Measurements from ENCODE around the gene PLEKHG4B.

Gene PLEKHG4B

DNA sequence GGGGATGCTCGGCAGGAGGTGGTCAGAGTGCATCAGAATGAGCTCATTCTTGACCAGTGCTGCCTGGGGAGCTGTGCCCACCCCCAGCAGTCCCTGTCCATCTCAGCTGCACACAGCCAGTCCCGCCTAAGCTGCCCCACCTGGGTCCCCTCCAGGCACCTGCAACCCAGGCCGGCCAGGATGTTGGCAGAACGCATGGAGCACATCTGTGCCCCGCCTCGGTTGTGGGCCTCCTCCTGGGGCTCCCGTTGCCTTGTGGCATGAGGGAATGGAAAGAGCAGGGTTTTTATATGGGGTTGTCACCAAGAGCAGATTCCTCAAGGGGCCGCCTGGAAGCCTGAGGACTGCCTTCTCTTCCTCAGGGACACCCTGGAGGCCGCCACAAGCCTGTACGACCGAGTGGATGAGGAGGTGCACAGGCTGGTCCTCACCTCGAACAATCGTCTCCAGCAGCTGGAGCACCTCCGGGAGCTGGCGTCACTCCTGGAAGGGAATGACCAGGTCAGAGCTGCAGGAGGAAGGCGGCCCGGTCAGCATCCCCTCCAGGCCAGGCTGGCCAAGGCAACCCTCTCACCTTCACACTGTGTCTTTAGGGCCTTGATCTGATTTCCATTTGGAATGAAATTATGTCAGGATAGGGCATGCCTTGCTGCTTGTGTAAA is 64.6 kb downstream of the PLEKHG4B start:
- Histone ChIP-seq H2BK5ac (ENCODE audit: low read length) (peak overlapping the region; percentile 33), H3K4me1 (ENCODE audit: control insufficient read depth in 2 of 2, insufficient read depth in 1 of 2, low read depth in 1 of 2, low read length in 2 of 2) (peaks cover 0 to 8% of the 10 kb centered on the region in 2 donors), H3K9me3 (replicated peaks in 1 of 2; ENCODE audit: control insufficient read depth in 2 of 2, insufficient read depth in 1 of 2, low read depth in 1 of 2, low read length in 2 of 2) (peaks cover 0 to 3% of the 10 kb centered on the region in 2 donors), H2BK120ac (ENCODE audit: low read depth, low read length) (no peak overlapping the region), H3K4me2 (ENCODE audit: insufficient read depth, low read length, poor library complexity, severe bottlenecking) (no peak overlapping the region), H2AK5ac (ENCODE audit: low read depth, low read length) (no peak overlapping the region), H3K79me1 (ENCODE audit: low read depth, low read length) (no peaks in the 10 kb centered on the region), H2BK15ac (ENCODE audit: low read length) (no peak overlapping the region), H3K4me3 (ENCODE audit: low read length in 2 of 2) (no peak overlapping the region), H3K27me3 (ENCODE audit: control insufficient read depth in 3 of 3, insufficient read depth in 3 of 3, low read depth in 1 of 3, low read length in 3 of 3) (no peaks in the 10 kb centered on the region), H3K23ac (ENCODE audit: low read depth, low read length, poor library complexity) (no peak overlapping the region), H3K27ac (replicated peaks; ENCODE audit: low read length) (no peak overlapping the region), H4K8ac (ENCODE audit: low read depth, low read length) (no peak overlapping the region), H4K91ac (ENCODE audit: low read depth, low read length, poor library complexity) (no peak overlapping the region), H3K9ac (ENCODE audit: low read depth, low read length, poor library complexity) (no peak overlapping the region), H3K14ac (ENCODE audit: low read length) (peak overlapping the region; percentile 76), H2BK12ac (ENCODE audit: low read length) (no peak overlapping the region), H3K18ac (ENCODE audit: low read length) (peak overlapping the region; percentile 16), H3K36me3 (replicated peaks in 1 of 2; ENCODE audit: control insufficient read depth in 2 of 2, insufficient read depth in 2 of 2, low read length in 2 of 2) (peaks cover 43 to 50% of the 10 kb centered on the region in 2 donors), H3K4ac (ENCODE audit: low read length) (no peak overlapping the region), H2AFZ (ENCODE audit: low read length) (no peak overlapping the region)
- DNase-seq (ENCODE audit: low spot score), result no peak
- no CpG with 5 or more reads among the region's 17 CpGs for WGBS, 2 donors (ENCODE audit: extremely low coverage in 2 of 2, insufficient read length in 2 of 2, insufficient replicate concordance in 1 of 2)

DNA sequence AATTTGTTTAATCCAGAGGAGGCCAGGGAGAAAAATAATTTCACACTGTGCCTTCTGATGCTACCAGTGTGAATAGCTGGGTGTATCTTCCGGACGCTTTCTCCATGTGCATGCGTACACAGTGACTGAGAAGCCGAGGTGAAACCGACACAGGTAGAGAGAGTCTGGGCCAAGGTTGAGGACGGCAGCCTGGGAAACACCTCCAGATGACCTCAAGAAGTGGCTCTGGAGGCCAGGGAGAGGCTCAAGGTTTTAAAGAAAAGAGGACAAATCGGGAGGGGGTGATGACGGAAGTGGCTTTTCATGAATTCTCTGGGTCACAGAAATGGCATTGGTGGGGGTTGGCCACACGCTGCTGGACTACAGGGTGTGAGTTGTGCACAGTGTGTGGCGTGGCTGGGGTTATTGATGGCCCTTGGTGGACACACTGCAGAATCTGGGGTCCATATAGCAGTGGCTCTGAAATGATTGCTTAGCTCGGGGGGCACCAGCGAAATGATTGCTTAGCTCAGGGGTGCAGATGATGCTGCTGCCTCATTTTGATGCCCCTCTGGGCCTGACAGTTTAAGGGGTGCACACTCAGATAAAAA is 65.3 kb downstream of the PLEKHG4B start:
- Histone ChIP-seq H3K4me2 (ENCODE audit: insufficient read depth, low read length, poor library complexity, severe bottlenecking) (no peak overlapping the region), H3K4ac (ENCODE audit: low read length) (no peak overlapping the region), H4K8ac (ENCODE audit: low read depth, low read length) (no peak overlapping the region), H3K27me3 (ENCODE audit: control insufficient read depth in 3 of 3, insufficient read depth in 3 of 3, low read depth in 1 of 3, low read length in 3 of 3) (no peaks in the 10 kb centered on the region), H4K91ac (ENCODE audit: low read depth, low read length, poor library complexity) (no peak overlapping the region), H3K4me3 (ENCODE audit: low read length in 2 of 2) (no peak overlapping the region), H2BK120ac (ENCODE audit: low read depth, low read length) (no peak overlapping the region), H2AFZ (ENCODE audit: low read length) (no peak overlapping the region), H3K14ac (ENCODE audit: low read length) (no peak overlapping the region), H3K23ac (ENCODE audit: low read depth, low read length, poor library complexity) (no peak overlapping the region), H2BK12ac (ENCODE audit: low read length) (no peak overlapping the region), H3K9me3 (replicated peaks in 1 of 2; ENCODE audit: control insufficient read depth in 2 of 2, insufficient read depth in 1 of 2, low read depth in 1 of 2, low read length in 2 of 2) (peaks cover 0 to 3% of the 10 kb centered on the region in 2 donors), H3K9ac (ENCODE audit: low read depth, low read length, poor library complexity) (no peak overlapping the region), H2BK15ac (ENCODE audit: low read length) (no peak overlapping the region), H3K27ac (replicated peaks; ENCODE audit: low read length) (no peak overlapping the region), H3K36me3 (replicated peaks in 1 of 2; ENCODE audit: control insufficient read depth in 2 of 2, insufficient read depth in 2 of 2, low read length in 2 of 2) (peaks cover 43 to 56% of the 10 kb centered on the region in 2 donors), H3K18ac (ENCODE audit: low read length) (no peak overlapping the region), H2BK5ac (ENCODE audit: low read length) (peak overlapping the region; percentile 67), H3K4me1 (ENCODE audit: control insufficient read depth in 2 of 2, insufficient read depth in 1 of 2, low read depth in 1 of 2, low read length in 2 of 2) (peaks cover 0 to 8% of the 10 kb centered on the region in 2 donors), H2AK5ac (ENCODE audit: low read depth, low read length) (no peak overlapping the region), H3K79me1 (ENCODE audit: low read depth, low read length) (no peaks in the 10 kb centered on the region)
- WGBS, 2 donors (ENCODE audit: extremely low coverage in 2 of 2, insufficient read length in 2 of 2, insufficient replicate concordance in 1 of 2), result no CpG with 5 or more reads among the region's 12 CpGs
- no peak for DNase-seq (ENCODE audit: low spot score)

DNA sequence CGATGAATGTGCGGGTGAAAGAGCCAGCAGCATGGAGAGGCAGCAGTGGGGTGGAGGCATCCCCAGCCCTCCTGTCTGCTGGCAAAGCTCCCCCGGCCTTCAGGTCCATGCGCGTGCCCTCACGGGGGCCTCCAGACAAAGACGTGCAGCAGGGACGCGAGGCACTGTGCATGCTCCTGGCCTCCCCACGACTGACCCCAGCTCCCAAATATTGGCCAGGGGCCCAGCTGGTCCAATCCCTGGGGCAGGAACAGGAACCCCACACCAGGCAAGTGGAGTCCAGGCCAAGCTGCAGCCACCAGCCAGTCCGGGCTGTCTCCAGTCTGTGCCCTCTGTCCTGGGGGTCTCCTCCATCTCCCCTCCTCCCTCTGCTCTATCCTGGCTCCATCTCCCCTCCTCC is 65.8 kb downstream of the PLEKHG4B start:
- Histone ChIP-seq H3K23ac (ENCODE audit: low read depth, low read length, poor library complexity) (no peak overlapping the region), H3K18ac (ENCODE audit: low read length) (no peak overlapping the region), H2AFZ (ENCODE audit: low read length) (no peak overlapping the region), H2BK120ac (ENCODE audit: low read depth, low read length) (no peak overlapping the region), H2AK5ac (ENCODE audit: low read depth, low read length) (no peak overlapping the region), H3K4me2 (ENCODE audit: insufficient read depth, low read length, poor library complexity, severe bottlenecking) (no peak overlapping the region), H2BK5ac (ENCODE audit: low read length) (no peak overlapping the region), H2BK12ac (ENCODE audit: low read length) (no peak overlapping the region), H3K27ac (replicated peaks; ENCODE audit: low read length) (no peak overlapping the region), H3K14ac (ENCODE audit: low read length) (no peak overlapping the region), H4K91ac (ENCODE audit: low read depth, low read length, poor library complexity) (no peak overlapping the region), H3K36me3 (replicated peaks in 1 of 2; ENCODE audit: control insufficient read depth in 2 of 2, insufficient read depth in 2 of 2, low read length in 2 of 2) (peaks cover 43 to 62% of the 10 kb centered on the region in 2 donors), H3K27me3 (ENCODE audit: control insufficient read depth in 3 of 3, insufficient read depth in 3 of 3, low read depth in 1 of 3, low read length in 3 of 3) (no peaks in the 10 kb centered on the region), H3K4me3 (ENCODE audit: low read length in 2 of 2) (no peak overlapping the region), H4K8ac (ENCODE audit: low read depth, low read length) (no peak overlapping the region), H3K4me1 (ENCODE audit: control insufficient read depth in 2 of 2, insufficient read depth in 1 of 2, low read depth in 1 of 2, low read length in 2 of 2) (peaks cover 0 to 8% of the 10 kb centered on the region in 2 donors), H3K79me1 (ENCODE audit: low read depth, low read length) (no peaks in the 10 kb centered on the region), H3K4ac (ENCODE audit: low read length) (no peak overlapping the region), H3K9me3 (replicated peaks in 1 of 2; ENCODE audit: control insufficient read depth in 2 of 2, insufficient read depth in 1 of 2, low read depth in 1 of 2, low read length in 2 of 2) (peaks cover 0 to 3% of the 10 kb centered on the region in 2 donors), H3K9ac (ENCODE audit: low read depth, low read length, poor library complexity) (peak overlapping the region; percentile 46), H2BK15ac (ENCODE audit: low read length) (no peak overlapping the region)
- no CpG with 5 or more reads among the region's 11 CpGs for WGBS, 2 donors (ENCODE audit: extremely low coverage in 2 of 2, insufficient read length in 2 of 2, insufficient replicate concordance in 1 of 2)
- DNase-seq (ENCODE audit: low spot score), result no peak

DNA sequence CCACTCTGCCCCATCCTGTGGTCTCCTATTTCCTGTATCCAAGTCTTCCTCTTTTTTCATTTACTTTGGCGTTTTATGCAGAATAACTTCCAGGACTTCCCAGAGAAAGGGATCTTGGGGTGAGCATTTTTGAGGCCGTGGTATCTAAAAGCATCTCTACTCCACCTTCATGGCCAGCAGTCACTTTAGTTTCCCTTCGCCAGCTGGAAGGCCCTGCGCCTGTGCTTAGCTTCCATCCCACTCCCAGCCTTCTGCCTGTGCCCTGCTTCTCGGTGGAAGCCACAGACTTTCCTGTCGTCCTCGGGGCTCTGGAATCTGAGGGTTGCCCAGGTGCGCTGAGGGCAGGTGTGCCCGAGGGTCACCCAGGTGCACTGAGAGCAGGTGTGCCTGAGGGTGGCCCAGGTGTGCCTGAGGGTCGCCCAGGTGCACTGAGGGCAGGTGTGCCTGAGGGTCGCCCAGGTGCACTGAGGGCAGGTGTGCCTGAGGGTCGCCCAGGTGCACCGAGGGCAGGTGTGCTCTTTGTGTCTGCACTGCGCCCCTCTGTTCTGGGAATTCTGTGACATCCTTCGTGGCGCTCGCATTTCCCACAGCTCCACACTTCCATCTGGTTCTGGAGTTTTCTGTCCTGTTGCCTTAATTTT is 67.0 kb downstream of the PLEKHG4B start:
- Histone ChIP-seq H2AK5ac (ENCODE audit: low read depth, low read length) (no peak overlapping the region), H3K4ac (ENCODE audit: low read length) (no peak overlapping the region), H3K79me1 (ENCODE audit: low read depth, low read length) (no peaks in the 10 kb centered on the region), H3K9me3 (replicated peaks in 1 of 2; ENCODE audit: control insufficient read depth in 2 of 2, insufficient read depth in 1 of 2, low read depth in 1 of 2, low read length in 2 of 2) (peaks cover 0 to 2% of the 10 kb centered on the region in 2 donors), H2BK12ac (ENCODE audit: low read length) (no peak overlapping the region), H3K23ac (ENCODE audit: low read depth, low read length, poor library complexity) (no peak overlapping the region), H3K27ac (replicated peaks; ENCODE audit: low read length) (no peak overlapping the region), H3K4me2 (ENCODE audit: insufficient read depth, low read length, poor library complexity, severe bottlenecking) (no peak overlapping the region), H2BK120ac (ENCODE audit: low read depth, low read length) (no peak overlapping the region), H2BK15ac (ENCODE audit: low read length) (no peak overlapping the region), H3K36me3 (replicated peaks in 1 of 2; ENCODE audit: control insufficient read depth in 2 of 2, insufficient read depth in 2 of 2, low read length in 2 of 2) (peaks cover 42 to 64% of the 10 kb centered on the region in 2 donors), H3K4me1 (ENCODE audit: control insufficient read depth in 2 of 2, insufficient read depth in 1 of 2, low read depth in 1 of 2, low read length in 2 of 2) (peaks cover 0 to 5% of the 10 kb centered on the region in 2 donors), H3K18ac (ENCODE audit: low read length) (no peak overlapping the region), H3K9ac (ENCODE audit: low read depth, low read length, poor library complexity) (no peak overlapping the region), H4K91ac (ENCODE audit: low read depth, low read length, poor library complexity) (no peak overlapping the region), H4K8ac (ENCODE audit: low read depth, low read length) (no peak overlapping the region), H2AFZ (ENCODE audit: low read length) (no peak overlapping the region), H2BK5ac (ENCODE audit: low read length) (no peak overlapping the region), H3K27me3 (ENCODE audit: control insufficient read depth in 3 of 3, insufficient read depth in 3 of 3, low read depth in 1 of 3, low read length in 3 of 3) (no peaks in the 10 kb centered on the region), H3K4me3 (ENCODE audit: low read length in 2 of 2) (no peak overlapping the region), H3K14ac (ENCODE audit: low read length) (no peak overlapping the region)
- no CpG with 5 or more reads among the region's 17 CpGs for WGBS, 2 donors (ENCODE audit: extremely low coverage in 2 of 2, insufficient read length in 2 of 2, insufficient replicate concordance in 1 of 2)
- no peak for DNase-seq (ENCODE audit: low spot score)

Measured in neuronal stem cell (in vitro differentiated cells).